ENCODE results near the gene ITGA8.

GRCh38 chr10:15660990-15661389 is 58.7 kb downstream of the ITGA8 start:
- TF ChIP-seq RAD21 (IDR thresholded peaks at IDR 0.05; ENCODE audit: low read length), result no peak
- no peak for TF ChIP-seq CTCF (conservative IDR thresholded peaks at IDR 0.05; ENCODE audit: low read depth, low read length)
